Trophoblast cell (in vitro differentiated cells and primary cell): ENCODE results near the gene TYK2.
A peak's percentile ranks its signal among the peaks of the same experiment; 100 is the strongest.

Experiments used
- DNase-seq, 2 donors: peaks; one replicate each; pipeline ENCODE4 v3.0.0-alpha.2; 2016
- H2AFZ ChIP-seq: 2 replicates; pipeline ENCODE4 v1.6.1; 2013; ENCODE audit warnings: low read length, moderate library complexity, mild to moderate bottlenecking; ENCODE audit not compliant: insufficient read depth, poor library complexity
- H2AK5ac ChIP-seq: 2 replicates; pipeline ENCODE4 v1.6.1; 2013; ENCODE audit warnings: mild to moderate bottlenecking, low read length
- H2BK120ac ChIP-seq: 2 replicates; pipeline ENCODE4 v1.6.1; 2013; ENCODE audit warnings: low read length, mild to moderate bottlenecking, moderate library complexity; ENCODE audit not compliant: insufficient read depth, poor library complexity
- H2BK12ac ChIP-seq: 2 replicates; pipeline ENCODE4 v1.6.1; 2013; ENCODE audit warnings: mild to moderate bottlenecking, low read length, moderate library complexity
- H2BK5ac ChIP-seq: 2 replicates; pipeline ENCODE4 v1.6.1; 2013; ENCODE audit warnings: low read length, low read depth, moderate library complexity, mild to moderate bottlenecking; ENCODE audit not compliant: poor library complexity
- H3K14ac ChIP-seq: 2 replicates; pipeline ENCODE4 v1.6.1; 2013; ENCODE audit warnings: mild to moderate bottlenecking, low read length
- H3K18ac ChIP-seq: 2 replicates; pipeline ENCODE4 v1.6.1; 2013; ENCODE audit warnings: mild to moderate bottlenecking, low read length
- H3K23ac ChIP-seq: 2 replicates; pipeline ENCODE4 v1.6.1; 2013; ENCODE audit warnings: low read length
- H3K27ac ChIP-seq: 2 replicates; pipeline ENCODE4 v1.5.1; 2013; ENCODE audit warnings: low read depth, mild to moderate bottlenecking, inconsistent platforms, low read length, moderate library complexity
- H3K27me3 ChIP-seq: 2 replicates; pipeline ENCODE4 v1.6.1; 2013; ENCODE audit warnings: inconsistent platforms, mild to moderate bottlenecking, low read length, moderate library complexity; ENCODE audit not compliant: insufficient read depth
- H3K36me3 ChIP-seq, 2 experiments: 1 replicate in 1 of 2; 2 replicates in 1 of 2; pipeline ENCODE4 v1.6.1; 2013; ENCODE audit warnings: low read length in 2 of 2, mild to moderate bottlenecking in 2 of 2, moderate library complexity in 1 of 2; ENCODE audit not compliant: insufficient read depth in 2 of 2, control insufficient read depth in 1 of 2
- H3K4ac ChIP-seq: 2 replicates; pipeline ENCODE4 v1.6.1; 2013; ENCODE audit warnings: low read depth, mild to moderate bottlenecking, low read length, moderate library complexity
- H3K4me1 ChIP-seq, 2 experiments: 1 replicate in 1 of 2; 2 replicates in 1 of 2; pipeline ENCODE4 v1.6.1; 2013; ENCODE audit warnings: low read length in 2 of 2, mild to moderate bottlenecking in 2 of 2, moderate library complexity in 1 of 2; ENCODE audit not compliant: insufficient read depth in 2 of 2, control insufficient read depth in 1 of 2
- H3K4me2 ChIP-seq: 2 replicates; pipeline ENCODE4 v1.6.1; 2013; ENCODE audit warnings: inconsistent platforms, mild to moderate bottlenecking, low read length, moderate library complexity
- H3K4me3 ChIP-seq: 2 replicates; pipeline ENCODE4 v1.5.1; 2013; ENCODE audit warnings: mild to moderate bottlenecking, low read depth, low read length, inconsistent platforms
- H3K79me1 ChIP-seq: one replicate; pipeline ENCODE4 v1.6.1; 2013; ENCODE audit warnings: low read length
- H3K79me2 ChIP-seq: 2 replicates; pipeline ENCODE4 v1.6.1; 2013; ENCODE audit warnings: low read length, mild to moderate bottlenecking; ENCODE audit not compliant: control insufficient read depth, insufficient read depth, poor library complexity
- H3K9ac ChIP-seq: 2 replicates; pipeline ENCODE4 v1.6.1; 2013; ENCODE audit warnings: mild to moderate bottlenecking, low read length
- H3K9me3 ChIP-seq: 2 replicates; pipeline ENCODE4 v1.6.1; 2013; ENCODE audit warnings: low read depth, mild to moderate bottlenecking, control low read depth, inconsistent platforms, low read length; ENCODE audit not compliant: insufficient read depth
- H4K12ac ChIP-seq: 2 replicates; pipeline ENCODE4 v1.6.1; 2013; ENCODE audit warnings: low read depth, mild to moderate bottlenecking, low read length, moderate library complexity
- H4K8ac ChIP-seq: 2 replicates; pipeline ENCODE4 v1.6.1; 2013; ENCODE audit warnings: low read depth, mild to moderate bottlenecking, low read length, moderate library complexity
- H4K91ac ChIP-seq: one replicate; pipeline ENCODE4 v1.6.1; 2013; ENCODE audit warnings: low read depth, mild to moderate bottlenecking, low read length, moderate library complexity
- WGBS: extraction: QIAGEN DNeasy Blood & Tissue Kit; methylation state at CpG from one replicate; pipeline ENCODE4 v1.1.7; 2013; ENCODE audit warnings: missing lambda C conversion rate; ENCODE audit not compliant: insufficient read length, insufficient coverage; ENCODE audit errors: extremely low coverage; 5-methylcytosine and 5-hydroxymethylcytosine counted together

TYK2 gene

GRCh38 chr19:10419646-10420443 lies 39.5 kb upstream of the TYK2 start:
- H4K12ac ChIP-seq, result no peak overlapping the region
- no peak overlapping the region for H3K9ac ChIP-seq
- H2AFZ ChIP-seq, result no peak overlapping the region
- H3K4me3 ChIP-seq, result peak overlapping the region; percentile 10
- no peak overlapping the region for H3K23ac ChIP-seq
- no peak overlapping the region for H2BK12ac ChIP-seq
- H3K27me3 ChIP-seq, result peaks cover 60% of the 10 kb centered on the region
- WGBS, result no CpG with 5 or more reads among the region's 61 CpGs
- no peak overlapping the region for H2AK5ac ChIP-seq
- H3K14ac ChIP-seq, result no peak overlapping the region
- H3K4me2 ChIP-seq, result peak overlapping the region; percentile 46
- no peak overlapping the region for H3K27ac ChIP-seq
- no peak overlapping the region for H2BK5ac ChIP-seq
- H3K4ac ChIP-seq, result no peak overlapping the region
- peaks cover 13% of the 10 kb centered on the region for H3K9me3 ChIP-seq
- no peak overlapping the region for H2BK120ac ChIP-seq
- no peak for DNase-seq
- no peak overlapping the region for H4K91ac ChIP-seq
- H3K4me1 ChIP-seq, result peaks cover 3 to 18% of the 10 kb centered on the region in 2 experiments
- H3K79me2 ChIP-seq, result no peaks in the 10 kb centered on the region
- no peak overlapping the region for H3K18ac ChIP-seq
- H3K36me3 ChIP-seq, result no peaks in the 10 kb centered on the region
- peaks cover 3% of the 10 kb centered on the region for H3K79me1 ChIP-seq
- H4K8ac ChIP-seq, result no peak overlapping the region

GRCh38 chr19:10419200-10419645 lies 38.9 kb upstream of the TYK2 start:
- Histone ChIP-seq H3K23ac (no peak overlapping the region), H3K79me1 (peaks cover 3% of the 10 kb centered on the region), H3K9me3 (peaks cover 12% of the 10 kb centered on the region), H3K27me3 (peaks cover 56% of the 10 kb centered on the region), H3K36me3 (no peaks in the 10 kb centered on the region), H3K4ac (no peak overlapping the region), H2AFZ (no peak overlapping the region), H4K91ac (no peak overlapping the region), H3K79me2 (no peaks in the 10 kb centered on the region), H4K12ac (no peak overlapping the region), H2BK12ac (no peak overlapping the region), H3K9ac (no peak overlapping the region), H3K14ac (no peak overlapping the region), H2AK5ac (no peak overlapping the region), H3K4me3 (no peak overlapping the region), H3K27ac (no peak overlapping the region), H4K8ac (no peak overlapping the region), H2BK5ac (no peak overlapping the region), H3K4me2 (peak overlapping the region; percentile 46), H3K18ac (no peak overlapping the region), H3K4me1 (peaks cover 3 to 17% of the 10 kb centered on the region in 2 experiments), H2BK120ac (no peak overlapping the region)
- DNase-seq, result no peak
- WGBS, result no CpG with 5 or more reads among the region's 40 CpGs

- no CpG with 5 or more reads among the region's 32 CpGs for WGBS
- H3K27me3 ChIP-seq, result peaks cover 56% of the 10 kb centered on the region
- H2BK5ac ChIP-seq, result no peak overlapping the region
- H3K79me2 ChIP-seq, result no peaks in the 10 kb centered on the region
- no peak overlapping the region for H3K9ac ChIP-seq
- no peak overlapping the region for H2BK120ac ChIP-seq
- H3K14ac ChIP-seq, result no peak overlapping the region
- H3K9me3 ChIP-seq, result peaks cover 12% of the 10 kb centered on the region
- H4K91ac ChIP-seq, result no peak overlapping the region
- no peak overlapping the region for H4K12ac ChIP-seq
- H2BK12ac ChIP-seq, result no peak overlapping the region
- H3K4me3 ChIP-seq, result no peak overlapping the region
- H3K4ac ChIP-seq, result no peak overlapping the region
- no peaks in the 10 kb centered on the region for H3K36me3 ChIP-seq
- no peak overlapping the region for H3K23ac ChIP-seq
- H4K8ac ChIP-seq, result no peak overlapping the region
- no peak overlapping the region for H3K27ac ChIP-seq
- H2AFZ ChIP-seq, result no peak overlapping the region
- DNase-seq, result no peak
- no peak overlapping the region for H3K18ac ChIP-seq
- H3K79me1 ChIP-seq, result peaks cover 3% of the 10 kb centered on the region
- no peak overlapping the region for H2AK5ac ChIP-seq
- peak overlapping the region; percentile 11 for H3K4me2 ChIP-seq
- peaks cover 3 to 17% of the 10 kb centered on the region in 2 experiments for H3K4me1 ChIP-seq
These were observed 38.3 kb upstream of the TYK2 start for GRCh38 chr19:10418485-10419199.

- peaks cover 12% of the 10 kb centered on the region for H3K9me3 ChIP-seq
- H4K91ac ChIP-seq, result no peak overlapping the region
- H4K8ac ChIP-seq, result no peak overlapping the region
- H3K79me1 ChIP-seq, result peaks cover 3% of the 10 kb centered on the region
- H3K79me2 ChIP-seq, result no peaks in the 10 kb centered on the region
- no peak overlapping the region for H3K27ac ChIP-seq
- H3K14ac ChIP-seq, result no peak overlapping the region
- no peaks in the 10 kb centered on the region for H3K36me3 ChIP-seq
- H4K12ac ChIP-seq, result no peak overlapping the region
- peaks cover 56% of the 10 kb centered on the region for H3K27me3 ChIP-seq
- no peak overlapping the region for H2AFZ ChIP-seq
- H3K18ac ChIP-seq, result no peak overlapping the region
- no peak overlapping the region for H3K23ac ChIP-seq
- H2BK120ac ChIP-seq, result no peak overlapping the region
- no CpG with 5 or more reads among the region's 3 CpGs for WGBS
- peaks cover 3 to 17% of the 10 kb centered on the region in 2 experiments for H3K4me1 ChIP-seq
- peak overlapping the region; percentile 11 for H3K4me2 ChIP-seq
- no peak overlapping the region for H2BK5ac ChIP-seq
- no peak overlapping the region for H3K9ac ChIP-seq
- H2AK5ac ChIP-seq, result no peak overlapping the region
- no peak for DNase-seq
- H2BK12ac ChIP-seq, result no peak overlapping the region
- no peak overlapping the region for H3K4me3 ChIP-seq
- H3K4ac ChIP-seq, result no peak overlapping the region
These were observed 37.8 kb upstream of the TYK2 start for GRCh38 chr19:10418235-10418484.
